ENCODE data around the gene RACK1. TPM values are rescaled to one million over a fixed set of nuclear protein-coding genes. Genes with fewer than 3 reads are reported as not detected.
A peak's percentile ranks its signal among the peaks of the same experiment; 100 is the strongest.

The RACK1 gene
- total RNA-seq, 1 donor from 2014 or later = 7,283 TPM

DNA sequence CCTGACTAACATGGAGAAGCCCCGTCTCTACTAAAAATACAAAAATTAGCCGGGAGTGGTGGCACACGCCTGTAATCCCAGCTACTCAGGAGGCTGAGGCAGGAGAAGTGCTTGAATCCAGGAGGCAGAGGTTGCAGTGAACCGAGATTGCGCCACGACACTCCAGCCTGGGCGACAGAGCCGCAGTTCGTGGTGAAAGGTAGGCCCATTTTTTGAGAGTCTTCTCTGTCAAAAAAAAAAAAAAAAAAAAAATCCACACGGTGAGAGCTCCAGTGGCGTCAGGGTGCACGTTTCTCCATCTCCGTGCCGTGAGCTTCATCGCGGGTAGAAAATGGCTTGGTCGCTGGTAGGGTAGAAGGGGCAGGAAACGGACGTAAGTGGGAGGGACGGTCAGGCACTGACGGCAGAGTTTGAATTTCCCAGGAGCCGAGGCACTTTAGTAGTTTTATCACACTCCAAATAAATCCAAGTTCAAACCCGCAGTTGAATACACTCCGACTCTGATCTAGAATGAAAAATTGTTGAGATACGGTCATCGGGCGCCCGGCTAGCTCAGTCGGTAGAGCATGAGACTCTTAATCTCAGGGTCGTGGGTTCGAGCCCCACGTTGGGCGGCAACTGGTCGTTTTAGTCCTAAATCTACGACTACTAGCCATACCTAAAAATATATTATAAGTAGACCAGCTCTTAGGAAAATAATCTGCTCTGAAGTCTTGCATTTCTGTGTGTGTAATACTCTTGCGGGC is 36.3 kb downstream of the RACK1 start:
- FAIRE-seq = no peak
- peak; percentile 88 for DNase-seq (ENCODE audit: low read depth)
- H3K4me3 ChIP-seq (ENCODE audit: low read depth, low read length) = peak overlapping the region; percentile 57
- no peak for TF ChIP-seq CTCF (IDR thresholded peaks at IDR 0.05; ENCODE audit: insufficient read depth, low read length, severe bottlenecking)
- H3K36me3 ChIP-seq (ENCODE audit: control insufficient read depth, insufficient read depth, low read length) = no peaks in the 10 kb centered on the region
- no peaks in the 10 kb centered on the region for H3K27me3 ChIP-seq (ENCODE audit: control insufficient read depth, insufficient read depth, low read length)

- DNase-seq (ENCODE audit: low read depth) = no peak
- no peak for TF ChIP-seq CTCF (IDR thresholded peaks at IDR 0.05; ENCODE audit: insufficient read depth, low read length, severe bottlenecking)
- Histone ChIP-seq H3K36me3 (ENCODE audit: control insufficient read depth, insufficient read depth, low read length) (peaks cover 1% of the 10 kb centered on the region), H3K27me3 (ENCODE audit: control insufficient read depth, insufficient read depth, low read length) (no peaks in the 10 kb centered on the region), H3K4me3 (ENCODE audit: low read depth, low read length) (peak overlapping the region; percentile 75)
- FAIRE-seq = no peak
Observed at GRCh38 chr5:181205761-181206649, 37.7 kb downstream of the RACK1 start.

DNA sequence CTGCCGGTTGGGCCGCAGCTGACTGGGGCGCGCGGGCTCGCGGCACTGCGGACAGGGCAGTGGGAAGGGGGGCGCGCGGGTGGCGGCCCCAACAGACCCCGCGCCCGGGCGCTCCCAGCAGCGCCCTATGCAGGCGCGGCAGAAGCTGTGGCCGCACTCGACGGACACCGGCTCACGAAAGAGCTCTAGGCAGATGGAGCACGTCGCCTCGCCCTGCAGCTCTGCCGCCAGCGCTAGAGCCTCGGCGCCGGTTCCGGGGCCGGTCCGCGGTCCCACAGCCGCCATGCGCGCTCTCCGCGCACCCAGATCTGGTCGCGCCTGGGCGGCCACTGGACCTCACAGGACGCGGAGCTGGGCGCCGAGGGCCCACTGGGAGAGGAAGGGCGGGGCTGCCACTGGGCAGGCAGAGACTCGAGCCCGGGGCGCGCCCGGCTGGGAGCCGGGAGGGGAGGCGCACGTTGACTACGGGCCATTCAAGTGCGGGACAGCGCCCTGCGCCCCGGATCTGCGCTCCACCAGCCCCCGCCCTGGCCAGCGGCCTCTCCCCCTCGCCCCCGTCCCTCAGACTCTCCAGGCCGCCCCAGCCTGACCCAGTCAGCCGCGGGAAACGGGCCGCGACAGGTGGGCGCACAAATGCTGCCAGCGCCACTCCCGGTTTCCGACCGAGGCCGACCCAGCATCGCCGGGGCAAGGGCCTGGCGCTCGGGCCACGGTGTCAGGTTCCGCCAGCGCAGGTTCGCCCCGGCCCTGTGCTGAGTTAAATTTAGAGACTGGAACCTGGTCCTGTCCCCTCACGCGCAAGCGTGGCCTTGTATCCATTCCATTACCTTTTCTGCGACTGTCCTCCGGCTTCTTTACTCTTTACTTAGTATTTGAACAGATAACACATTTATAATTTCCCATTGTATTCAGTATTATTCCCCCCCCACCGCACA is 38.6 kb downstream of the RACK1 start, which contains the start of gene TRIM7:
Gene TRIM7 (minus strand): TSS at position 371 of the 935 bp plus-strand sequence. CDS start 86 bp downstream, at position 285.
- peaks cover 2% of the 10 kb centered on the region for H3K36me3 ChIP-seq (ENCODE audit: control insufficient read depth, insufficient read depth, low read length)
- DNase-seq (ENCODE audit: low read depth) (peak; percentile 49), FAIRE-seq (no peak)
- H3K27me3 ChIP-seq (ENCODE audit: control insufficient read depth, insufficient read depth, low read length) = no peaks in the 10 kb centered on the region
- H3K4me3 ChIP-seq (ENCODE audit: low read depth, low read length) = peak within 1 kb of the TSS; percentile 75
- TF ChIP-seq CTCF (IDR thresholded peaks at IDR 0.05; ENCODE audit: insufficient read depth, low read length, severe bottlenecking) = no peak

GRCh38 chr5:181204113-181204825 is 39.4 kb downstream of the RACK1 start:
- Histone ChIP-seq H3K27me3 (ENCODE audit: control insufficient read depth, insufficient read depth, low read length) (no peaks in the 10 kb centered on the region), H3K4me3 (ENCODE audit: low read depth, low read length) (peak overlapping the region; percentile 75), H3K36me3 (ENCODE audit: control insufficient read depth, insufficient read depth, low read length) (peaks cover 3% of the 10 kb centered on the region)
- TF ChIP-seq CTCF (IDR thresholded peaks at IDR 0.05; ENCODE audit: insufficient read depth, low read length, severe bottlenecking) = no peak
- DNase-seq (ENCODE audit: low read depth) (no peak), FAIRE-seq (no peak)

GRCh38 chr5:181203777-181204112 is 40.0 kb downstream of the RACK1 start:
- FAIRE-seq (no peak), DNase-seq (ENCODE audit: low read depth) (no peak)
- Histone ChIP-seq H3K27me3 (ENCODE audit: control insufficient read depth, insufficient read depth, low read length) (no peaks in the 10 kb centered on the region), H3K4me3 (ENCODE audit: low read depth, low read length) (peak overlapping the region; percentile 75), H3K36me3 (ENCODE audit: control insufficient read depth, insufficient read depth, low read length) (peaks cover 7% of the 10 kb centered on the region)
- TF ChIP-seq CTCF (IDR thresholded peaks at IDR 0.05; ENCODE audit: insufficient read depth, low read length, severe bottlenecking) = no peak
